ENCODE data around the gene UNC79. TPM values are rescaled to one million over a fixed set of nuclear protein-coding genes. Genes with fewer than 3 reads are reported as not detected.
"Not testable (repeated sequence)": the region's sequence is repeated elsewhere in the genome, so short reads cannot be mapped to it uniquely, and the experiment has no call there.

The UNC79 gene
- total and polyA plus RNA-seq, 10 of the 15 experiments (the other 5 are each of a cell fraction or from before 2014, with no cell fraction given): 0.04 to 0.29 (median 0.14) TPM

DNA sequence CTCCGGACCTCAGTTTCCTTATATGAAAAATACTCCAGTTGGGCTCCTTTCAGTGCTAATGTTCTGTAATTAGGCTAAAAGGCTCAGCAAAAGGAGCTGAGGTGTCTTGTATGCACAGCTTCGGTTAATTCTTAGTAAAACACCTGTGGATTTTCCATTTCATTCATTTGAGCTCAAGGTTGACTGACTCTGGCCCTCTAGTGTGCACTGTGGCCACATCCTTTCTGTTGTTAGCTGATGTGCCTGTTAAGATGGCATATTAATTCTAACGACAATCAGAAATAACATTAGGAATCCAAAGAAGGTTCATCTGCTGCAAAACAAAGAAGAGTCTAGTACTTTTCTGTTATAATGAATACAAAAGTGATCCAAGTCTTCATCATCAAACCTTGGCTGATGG lies 45.6 kb downstream of the UNC79 start:
- no TSS peak for BruUV-seq (replicated peaks)
- ATAC-seq: no peak
- ChIA-PET RAD21 (ENCODE audit: unreplicated experiment) (no interaction called here), SMC1A (ENCODE audit: uncharacterized antibody, unreplicated experiment) (interaction anchor here (0.6 to 1.4 kb wide), 4 partner anchors 11 to 363 kb away, joined by 3 read pairs; no protein-coding TSS in a partner anchor), POLR2A (no interaction called here), CTCF (interaction anchor here (1.1 to 1.2 kb wide), 3 partner anchors 23 to 159 kb away, joined by 3 to 4 read pairs (median 3); no protein-coding TSS in a partner anchor)
- Histone ChIP-seq H3K4me3 (no peak overlapping the region), H3K9ac (ENCODE audit: control insufficient read depth, insufficient read depth, low read length) (no peak overlapping the region), H2AFZ (ENCODE audit: control insufficient read depth, low read depth, low read length) (no peak overlapping the region), H3K27me3 (replicated peaks in 1 of 2; ENCODE audit: control insufficient read depth in 2 of 2, insufficient read depth in 2 of 2, low read length in 1 of 2) (no peaks in the 10 kb centered on the region), H3K9me3 (replicated peaks; ENCODE audit: control insufficient read depth, insufficient read depth, low read length) (no peaks in the 10 kb centered on the region), H3K4me1 (ENCODE audit: control insufficient read depth, insufficient read depth, low read length) (no peaks in the 10 kb centered on the region), H3K36me3 (ENCODE audit: control insufficient read depth in 2 of 2, insufficient read depth in 2 of 2, low read length in 1 of 2) (no peaks in the 10 kb centered on the region), H3K27ac (ENCODE audit: control insufficient read depth, insufficient read depth) (no peak overlapping the region), H4K20me1 (ENCODE audit: control insufficient read depth, insufficient read depth) (no peaks in the 10 kb centered on the region), H3K79me2 (ENCODE audit: control insufficient read depth, insufficient read depth, low read length) (no peaks in the 10 kb centered on the region), H3K4me2 (ENCODE audit: control insufficient read depth, insufficient read depth) (no peak overlapping the region)
- intact Hi-C loops (cut with micrococcal nuclease; ENCODE audit: unreplicated experiment) (no loop called here), in situ Hi-C loops (cut with MboI) (no loop called here)
- 54% methylated on average over 3 of the region's 3 CpGs for WGBS (ENCODE audit: insufficient coverage, insufficient replicate concordance, low lambda C conversion rate, missing lambda C conversion rate)
- no peak for FAIRE-seq
- TF ChIP-seq, protein P1, sequence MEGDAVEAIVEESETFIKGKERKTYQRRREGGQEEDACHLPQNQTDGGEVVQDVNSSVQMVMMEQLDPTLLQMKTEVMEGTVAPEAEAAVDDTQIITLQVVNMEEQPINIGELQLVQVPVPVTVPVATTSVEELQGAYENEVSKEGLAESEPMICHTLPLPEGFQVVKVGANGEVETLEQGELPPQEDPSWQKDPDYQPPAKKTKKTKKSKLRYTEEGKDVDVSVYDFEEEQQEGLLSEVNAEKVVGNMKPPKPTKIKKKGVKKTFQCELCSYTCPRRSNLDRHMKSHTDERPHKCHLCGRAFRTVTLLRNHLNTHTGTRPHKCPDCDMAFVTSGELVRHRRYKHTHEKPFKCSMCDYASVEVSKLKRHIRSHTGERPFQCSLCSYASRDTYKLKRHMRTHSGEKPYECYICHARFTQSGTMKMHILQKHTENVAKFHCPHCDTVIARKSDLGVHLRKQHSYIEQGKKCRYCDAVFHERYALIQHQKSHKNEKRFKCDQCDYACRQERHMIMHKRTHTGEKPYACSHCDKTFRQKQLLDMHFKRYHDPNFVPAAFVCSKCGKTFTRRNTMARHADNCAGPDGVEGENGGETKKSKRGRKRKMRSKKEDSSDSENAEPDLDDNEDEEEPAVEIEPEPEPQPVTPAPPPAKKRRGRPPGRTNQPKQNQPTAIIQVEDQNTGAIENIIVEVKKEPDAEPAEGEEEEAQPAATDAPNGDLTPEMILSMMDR (IDR thresholded peaks at IDR 0.05 in 2 of 3, conservative IDR thresholded peaks at IDR 0.05 in 1 of 3; ENCODE audit: control insufficient read depth in 2 of 3, extremely low read depth in 1 of 3, insufficient read depth in 1 of 3, low read depth in 3 of 3, low read length in 3 of 3): 0 out of 6 replicates have a peak, but pooled peaks of 1 of the 3 experiments have one; percentile 6
- TF ChIP-seq MYB (IDR thresholded peaks at IDR 0.05; ENCODE audit: borderline replicate concordance, low read depth, low read length): no peak
- no peak for DNase-seq (ENCODE audit: low read depth, low spot score)

DNA sequence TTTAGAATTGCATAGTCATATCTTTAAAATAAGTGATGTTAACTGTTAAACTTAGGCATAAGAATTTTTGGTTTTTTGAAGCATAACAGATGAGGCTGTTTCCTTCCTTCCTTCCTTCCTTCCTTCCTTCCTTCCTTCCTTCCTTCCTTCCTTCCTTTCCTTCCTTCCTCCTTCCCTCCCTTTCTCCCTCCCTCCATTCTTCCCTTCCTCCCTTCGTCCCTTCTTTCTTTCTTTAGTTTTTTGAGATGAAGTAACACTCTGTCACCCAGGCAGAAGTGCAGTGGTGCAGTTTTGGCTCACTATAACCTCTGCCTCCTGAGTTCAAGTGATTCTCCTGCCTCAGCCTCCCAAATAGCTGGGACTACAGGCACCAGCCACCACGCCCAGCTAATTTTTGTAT lies 48.3 kb downstream of the UNC79 start:
- H3K4me2 ChIP-seq (ENCODE audit: control insufficient read depth, insufficient read depth); H3K9me3 ChIP-seq (replicated peaks; ENCODE audit: control insufficient read depth, insufficient read depth, low read length); H2AFZ ChIP-seq (ENCODE audit: control insufficient read depth, low read depth, low read length); H4K20me1 ChIP-seq (ENCODE audit: control insufficient read depth, insufficient read depth); ATAC-seq; intact Hi-C loops (cut with micrococcal nuclease; ENCODE audit: unreplicated experiment); DNase-seq (ENCODE audit: low read depth, low spot score); H3K27me3 ChIP-seq (replicated peaks in 1 of 2; ENCODE audit: control insufficient read depth in 2 of 2, insufficient read depth in 2 of 2, low read length in 1 of 2); SMC1A ChIA-PET (ENCODE audit: uncharacterized antibody, unreplicated experiment); H3K4me3 ChIP-seq; in situ Hi-C loops (cut with MboI); H3K79me2 ChIP-seq (ENCODE audit: control insufficient read depth, insufficient read depth, low read length); POLR2A ChIA-PET; H3K4me1 ChIP-seq (ENCODE audit: control insufficient read depth, insufficient read depth, low read length); H3K9ac ChIP-seq (ENCODE audit: control insufficient read depth, insufficient read depth, low read length); FAIRE-seq; BruUV-seq (replicated peaks); H3K36me3 ChIP-seq (ENCODE audit: control insufficient read depth in 2 of 2, insufficient read depth in 2 of 2, low read length in 1 of 2); H3K27ac ChIP-seq (ENCODE audit: control insufficient read depth, insufficient read depth): not testable (repeated sequence)
- WGBS (ENCODE audit: insufficient coverage, insufficient replicate concordance, low lambda C conversion rate, missing lambda C conversion rate): 0% methylated on average over 1 of the region's 2 CpGs
- RAD21 ChIA-PET (ENCODE audit: unreplicated experiment): interaction anchor here (1.8 kb wide), 1 partner anchor 16 kb away, joined by 3 read pairs; no protein-coding TSS in a partner anchor
- CTCF ChIA-PET: interaction anchor here (0.6 kb wide), 1 partner anchor 86 kb away, joined by 3 read pairs; no protein-coding TSS in a partner anchor
